Panc1 (cell line): ENCODE data around the gene NME3. TPM values are rescaled to one million over a fixed set of nuclear protein-coding genes. Genes with fewer than 3 reads are reported as not detected.

Source experiments
- ATAC-seq: fragments of 200-7000 bp; cut with Tn5 transposase; 2 replicates; pipeline ENCODE4 v1.9.1; 2020; ENCODE audit warnings: mild to moderate bottlenecking, moderate library complexity
- BruUV-seq: library from RNA; stranded (reverse); fragments of 400-500 nt; replicated peaks from 2 replicates; lab custom pipeline; 2021; lab: Mats Ljungman, UMichigan
- CTCF ChIA-PET: fragments of 300-600 bp; sonication (Branson Sonifier 250); formaldehyde crosslinking; loops from one replicate; lab custom pipeline; 2022; ENCODE audit warnings: antibody characterized with exemption; lab: Charles Lee
- POLR2A ChIA-PET: fragments of 300-600 bp; sonication (Branson Sonifier 250); formaldehyde crosslinking; loops from one replicate; lab custom pipeline; 2022; ENCODE audit warnings: antibody characterized with exemption; lab: Charles Lee
- DNase-seq: peaks from one replicate; pipeline ENCODE4 v3.0.0-alpha.2; 2010; ENCODE audit warnings: low read depth, low spot score
- H3K27ac ChIP-seq: 2 replicates; pipeline ENCODE4 v1.5.1; 2011; ENCODE audit warnings: mild to moderate bottlenecking, low read length, inconsistent platforms
- H3K27me3 ChIP-seq: fragments of 200-500 bp; sonication (Bioruptor generic); 2 replicates; pipeline ENCODE4 v1.6.0; 2014; ENCODE audit warnings: low read length, inconsistent platforms; ENCODE audit not compliant: control insufficient read depth, insufficient read depth
- H3K36me3 ChIP-seq: fragments of 200-500 bp; sonication (Bioruptor generic); 2 replicates; pipeline ENCODE4 v1.5.1; 2014; ENCODE audit warnings: inconsistent platforms, mild to moderate bottlenecking, low read length, moderate library complexity; ENCODE audit not compliant: control insufficient read depth, insufficient read depth
- H3K4me1 ChIP-seq: 2 replicates; pipeline ENCODE4 v1.5.1; 2011; ENCODE audit warnings: inconsistent platforms, mild to moderate bottlenecking, low read length, moderate library complexity; ENCODE audit not compliant: control insufficient read depth, insufficient read depth
- H3K4me3 ChIP-seq, 2 experiments: 2 replicates each; pipeline ENCODE4 v1.5.1; 2011 to 2012; ENCODE audit warnings: low read depth in 2 of 2, low read length in 2 of 2, mild to moderate bottlenecking in 2 of 2, inconsistent platforms in 1 of 2, moderate library complexity in 1 of 2
- H3K9me3 ChIP-seq: fragments of 200-500 bp; sonication (Bioruptor generic); 2 replicates; pipeline ENCODE4 v1.5.1; 2014; ENCODE audit warnings: low read depth, mild to moderate bottlenecking, inconsistent platforms, low read length, moderate library complexity; ENCODE audit not compliant: control insufficient read depth, insufficient read depth
- POLR2AphosphoS5 ChIP-seq: IDR thresholded peaks from 2 replicates; pipeline ENCODE4 v1.6.1; 2012; ENCODE audit warnings: mild to moderate bottlenecking, low read depth, low read length, moderate library complexity
- REST ChIP-seq, 2 experiments: IDR thresholded peaks; 2 replicates each; pipeline ENCODE4 v1.6.1; 2011 to 2012; ENCODE audit warnings: low read depth in 2 of 2, control low read depth in 1 of 2, low read length in 1 of 2, mild to moderate bottlenecking in 1 of 2, moderate library complexity in 1 of 2; ENCODE audit not compliant: insufficient read depth in 1 of 2
- SIN3A ChIP-seq: IDR thresholded peaks from 2 replicates; pipeline ENCODE4 v1.6.1; 2012; ENCODE audit warnings: low read depth, mild to moderate bottlenecking, low read length, moderate library complexity, borderline replicate concordance; ENCODE audit not compliant: insufficient read depth
- TCF7L2 ChIP-seq: IDR thresholded peaks from 2 replicates; pipeline ENCODE4 v1.6.1; 2011; ENCODE audit warnings: mild to moderate bottlenecking, low read depth, low read length, inconsistent platforms
- in situ Hi-C: cut with HindIII; loops from 2 replicates; pipeline ENCODE4 v1.10.0; 2016; ENCODE audit warnings: low sequenced_read_pairs, low pct_unique_long_range_greater_than_20kb
- intact Hi-C: fragments of 100-400 bp; cut with micrococcal nuclease; formaldehyde crosslinking; loops from one replicate; pipeline ENCODE4 v1.10.0; 2022; ENCODE audit not compliant: unreplicated experiment
- total RNA-seq: library from RNA; stranded (reverse); gene quantifications from one replicate; pipeline ENCODE4 v1.2.1, GENCODE V29; 2021; ENCODE audit not compliant: unreplicated experiment
- TF ChIP-seq, protein P1 (sequence below): fragments of 450-650 bp; IDR thresholded peaks from 2 replicates; pipeline ENCODE4 v1.5.1; 2017; ENCODE audit warnings: mild to moderate bottlenecking

The NME3 gene
- total RNA-seq, 1 experiment from 2014 or later = 117 TPM

GRCh38 chr16:1788708-1789100, 17.4 kb upstream of the NME3 start:
- DNase-seq (no peak), ATAC-seq (0 out of 2 replicates have a peak, but pooled peaks have one; percentile 11)
- TF ChIP-seq, protein P1, sequence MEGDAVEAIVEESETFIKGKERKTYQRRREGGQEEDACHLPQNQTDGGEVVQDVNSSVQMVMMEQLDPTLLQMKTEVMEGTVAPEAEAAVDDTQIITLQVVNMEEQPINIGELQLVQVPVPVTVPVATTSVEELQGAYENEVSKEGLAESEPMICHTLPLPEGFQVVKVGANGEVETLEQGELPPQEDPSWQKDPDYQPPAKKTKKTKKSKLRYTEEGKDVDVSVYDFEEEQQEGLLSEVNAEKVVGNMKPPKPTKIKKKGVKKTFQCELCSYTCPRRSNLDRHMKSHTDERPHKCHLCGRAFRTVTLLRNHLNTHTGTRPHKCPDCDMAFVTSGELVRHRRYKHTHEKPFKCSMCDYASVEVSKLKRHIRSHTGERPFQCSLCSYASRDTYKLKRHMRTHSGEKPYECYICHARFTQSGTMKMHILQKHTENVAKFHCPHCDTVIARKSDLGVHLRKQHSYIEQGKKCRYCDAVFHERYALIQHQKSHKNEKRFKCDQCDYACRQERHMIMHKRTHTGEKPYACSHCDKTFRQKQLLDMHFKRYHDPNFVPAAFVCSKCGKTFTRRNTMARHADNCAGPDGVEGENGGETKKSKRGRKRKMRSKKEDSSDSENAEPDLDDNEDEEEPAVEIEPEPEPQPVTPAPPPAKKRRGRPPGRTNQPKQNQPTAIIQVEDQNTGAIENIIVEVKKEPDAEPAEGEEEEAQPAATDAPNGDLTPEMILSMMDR = no peak
- TF ChIP-seq POLR2AphosphoS5 (no peak), REST (IDR thresholded peaks at IDR 0.05; ENCODE audit: insufficient read depth in 1 of 2, low read depth in 2 of 2, low read length in 1 of 2) (no peak), TCF7L2 (no peak), SIN3A (no peak)
- no peaks in the 10 kb centered on the region for H3K36me3 ChIP-seq
- 0 out of 2 replicates have a peak, but pooled peaks cover 3% of the 10 kb centered on the region for H3K4me1 ChIP-seq
- no peaks in the 10 kb centered on the region for H3K9me3 ChIP-seq
- in situ Hi-C loops (no loop called here), intact Hi-C loops (no loop called here)
- H3K27ac ChIP-seq = no peak overlapping the region
- no peak overlapping the region for H3K4me3 ChIP-seq
- ChIA-PET POLR2A (no interaction called here), CTCF (no interaction called here)
- no TSS peak for BruUV-seq
- no peaks in the 10 kb centered on the region for H3K27me3 ChIP-seq

DNA sequence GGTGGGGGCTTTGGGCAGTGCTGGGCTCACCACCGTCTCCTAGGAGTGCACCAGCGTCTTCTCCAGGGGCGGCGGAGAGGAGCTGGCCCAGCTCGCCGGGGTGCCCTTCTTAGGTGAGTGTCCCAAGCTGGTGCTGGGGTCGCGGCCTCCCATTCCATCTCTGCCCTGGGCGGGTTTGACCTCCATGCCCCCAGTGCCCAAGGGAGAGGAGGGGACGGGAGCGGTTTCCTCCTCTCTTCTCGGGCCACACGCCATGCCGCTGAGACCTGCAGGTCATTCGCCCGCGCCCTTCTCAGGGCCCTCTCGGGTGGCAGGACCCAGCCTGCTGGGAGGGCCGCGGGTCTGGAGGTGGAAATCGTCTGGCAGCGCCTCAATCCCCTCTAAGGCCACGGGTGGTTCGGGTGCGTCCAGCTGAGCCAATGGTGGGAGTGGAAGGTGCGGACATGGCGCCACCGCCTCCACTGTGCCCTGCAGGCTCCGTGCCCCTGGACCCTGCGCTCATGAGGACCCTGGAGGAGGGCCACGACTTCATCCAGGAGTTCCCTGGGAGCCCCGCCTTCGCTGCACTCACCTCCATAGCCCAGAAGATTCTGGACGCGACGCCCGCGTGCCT, 16.9 kb upstream of the NME3 start:
- no peak for TF ChIP-seq REST (IDR thresholded peaks at IDR 0.05; ENCODE audit: insufficient read depth in 1 of 2, low read depth in 2 of 2, low read length in 1 of 2)
- TF ChIP-seq TCF7L2 = no peak
- TF ChIP-seq POLR2AphosphoS5 = no peak
- TF ChIP-seq, protein P1 = no peak
- TF ChIP-seq SIN3A = no peak
- no peak for ATAC-seq
- H3K4me3 ChIP-seq = no peak overlapping the region
- H3K36me3 ChIP-seq = peaks cover 2% of the 10 kb centered on the region; the same call in 1 of the 2 replicates
- POLR2A ChIA-PET = no interaction called here
- H3K9me3 ChIP-seq = no peaks in the 10 kb centered on the region
- no peak overlapping the region for H3K27ac ChIP-seq
- CTCF ChIA-PET = interaction anchor here (0.6 kb wide), 1 partner anchor 104 kb away, joined by 7 read pairs; no protein-coding TSS in a partner anchor
- intact Hi-C loops (no loop called here), in situ Hi-C loops (no loop called here)
- no peak for DNase-seq
- no peaks in the 10 kb centered on the region for H3K27me3 ChIP-seq
- no TSS peak for BruUV-seq
- H3K4me1 ChIP-seq = 0 out of 2 replicates have a peak, but pooled peaks cover under 1% of the 10 kb centered on the region
